Left lung (tissue), 10 donors: ENCODE data around the gene ARHGAP10. TPM values are rescaled to one million over a fixed set of nuclear protein-coding genes. Genes with fewer than 3 reads are reported as not detected.
"Not testable (repeated sequence)": the region's sequence is repeated elsewhere in the genome, so short reads cannot be mapped to it uniquely, and the experiment has no call there.

ENCODE experiments used
- ATAC-seq: fragments of 200-7000 bp; cut with Tn5 transposase; one replicate; pipeline ENCODE4 v1.9.1; 2020; ENCODE audit warnings: moderate library complexity
- DNase-seq, 4 donors: peaks; one replicate each; pipeline ENCODE4 v3.0.0-alpha.2; 2013 to 2020
- H3K27ac ChIP-seq, 2 donors: fragments of 200-600 bp; sonication (generic) in 1 of 2; one replicate each; pipeline versions ENCODE4 v1.5.0 to v1.8.0; 2020 to 2021
- H3K27me3 ChIP-seq, 2 donors: fragments of 200-600 bp; sonication (generic) in 1 of 2; one replicate each; pipeline versions ENCODE4 v1.5.0 to v1.8.0; 2020 to 2021
- H3K36me3 ChIP-seq, 2 donors: fragments of 200-600 bp; sonication (generic) in 1 of 2; one replicate each; pipeline versions ENCODE4 v1.5.0 to v1.8.0; 2020 to 2021
- H3K4me1 ChIP-seq, 2 donors: fragments of 200-600 bp; one replicate each; pipeline ENCODE4 v1.8.0; 2021
- H3K4me3 ChIP-seq, 2 donors: fragments of 200-600 bp; sonication (generic) in 1 of 2; one replicate each; pipeline versions ENCODE4 v1.5.0 to v1.8.0; 2020 to 2021; ENCODE audit warnings: mild to moderate bottlenecking in 1 of 2
- H3K9me3 ChIP-seq, 2 donors: fragments of 200-600 bp; sonication (generic) in 1 of 2; one replicate each; pipeline versions ENCODE4 v1.5.0 to v1.8.0; 2020 to 2021
- CTCF ChIP-seq, 2 donors: fragments of 200-600 bp; sonication (generic) in 1 of 2; IDR thresholded peaks; one replicate each; pipeline versions ENCODE4 v1.5.0 to v1.8.0; 2021; ENCODE audit warnings: antibody characterized with exemption in 2 of 2
- intact Hi-C, 2 donors: fragments of 100-400 bp; cut with DNase I; formaldehyde crosslinking; loops; one replicate each; pipeline versions ENCODE4 v1.11.2 to v1.14.2; 2022
- polyA plus RNA-seq, 6 donors: library from polyadenylated mRNA; unstranded; fragments of 120-200 nt; gene quantifications; one replicate each; pipeline ENCODE4 v1.2.1, GENCODE V29; 2013; ENCODE audit not compliant: insufficient read length in 6 of 6
- total RNA-seq, 2 donors: library from RNA; stranded (reverse); fragmentation: NEBNext Ultra II Directional; extraction: Animal tissue kit (Norgen Biotek cat#: 25700); gene quantifications; one replicate each; pipeline ENCODE4 v1.2.1, GENCODE V29; 2021
- donor health status: DM: no; HTN: yes; CAD: no.
- donor health status: DM: no; HTN: no; CAD: no.

ARHGAP10 gene
- total and polyA plus RNA-seq, 8 donors = 11.6 to 25.4 (median 14.2) TPM

GRCh38 chr4:147884536-147884935, 152.6 kb downstream of the ARHGAP10 start:
- Histone ChIP-seq H3K36me3 (peaks cover 0 to 5% of the 10 kb centered on the region in 2 donors), H3K4me3 (no peak overlapping the region), H3K9me3 (no peaks in the 10 kb centered on the region), H3K4me1 (no peaks in the 10 kb centered on the region), H3K27ac (no peak overlapping the region), H3K27me3 (no peaks in the 10 kb centered on the region)
- intact Hi-C loops = no loop called here
- TF ChIP-seq CTCF (IDR thresholded peaks at IDR 0.05) = no peak
- DNase-seq = no peak
- no peak for ATAC-seq

DNA sequence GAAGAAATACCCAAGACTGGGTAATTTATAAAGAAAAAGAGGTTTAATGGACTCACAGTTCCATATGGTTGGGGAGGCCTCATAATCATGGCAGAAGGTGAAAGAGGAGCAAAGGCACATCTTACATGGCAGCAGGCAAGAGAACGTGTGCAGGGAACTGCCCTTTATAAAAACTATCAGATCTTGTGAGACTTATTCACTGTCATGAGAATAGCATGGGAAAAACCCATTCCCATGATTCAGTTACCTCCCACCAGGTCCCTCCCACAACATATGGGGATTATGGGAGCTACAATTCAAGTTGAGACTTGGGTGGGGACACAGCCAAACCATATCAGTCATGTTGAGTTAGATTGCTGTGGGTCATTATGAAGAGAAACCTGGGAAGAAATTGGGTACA, 153.3 kb downstream of the ARHGAP10 start:
- DNase-seq, H3K9me3 ChIP-seq, H3K36me3 ChIP-seq, H3K4me1 ChIP-seq, intact Hi-C loops, H3K27ac ChIP-seq, ATAC-seq, H3K27me3 ChIP-seq, H3K4me3 ChIP-seq: not testable (repeated sequence)

DNA sequence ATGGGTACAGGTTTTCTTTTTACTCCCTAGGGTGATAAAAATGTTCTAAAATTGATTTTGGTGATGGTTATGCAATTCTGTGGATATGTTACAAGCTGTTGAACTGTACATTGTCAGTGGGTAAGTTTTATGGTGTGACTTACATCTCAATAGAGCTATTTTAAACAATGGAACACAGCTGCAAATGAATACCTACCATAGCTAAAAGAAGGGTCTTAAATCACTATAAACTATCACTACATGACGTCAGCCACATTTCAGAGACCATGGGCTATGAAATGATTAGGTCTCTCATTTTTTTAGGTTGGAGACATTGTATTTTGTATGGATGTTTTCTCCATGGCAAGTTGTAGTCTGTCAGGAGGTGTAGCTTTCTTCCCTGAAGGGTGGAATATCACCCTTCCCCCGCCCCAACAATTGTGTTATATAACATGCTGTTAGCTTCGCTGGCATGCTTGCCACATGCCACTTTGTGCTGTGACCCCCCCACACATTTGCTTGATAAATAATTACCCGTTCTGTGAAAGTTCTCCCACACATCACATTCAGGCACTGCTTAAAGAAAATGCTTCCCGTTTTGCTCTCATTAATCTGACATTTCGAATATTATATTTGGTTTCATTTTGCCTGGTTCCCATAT, 159.7 kb downstream of the ARHGAP10 start:
- Histone ChIP-seq H3K4me3 (no peak overlapping the region), H3K36me3 (peaks cover 0 to 1% of the 10 kb centered on the region in 2 donors), H3K27ac (no peak overlapping the region), H3K9me3 (peaks cover 4 to 24% of the 10 kb centered on the region in 2 donors), H3K4me1 (no peaks in the 10 kb centered on the region), H3K27me3 (no peaks in the 10 kb centered on the region)
- intact Hi-C loops = no loop called here
- no peak for TF ChIP-seq CTCF (IDR thresholded peaks at IDR 0.05)
- DNase-seq = no peak
- no peak for ATAC-seq

DNA sequence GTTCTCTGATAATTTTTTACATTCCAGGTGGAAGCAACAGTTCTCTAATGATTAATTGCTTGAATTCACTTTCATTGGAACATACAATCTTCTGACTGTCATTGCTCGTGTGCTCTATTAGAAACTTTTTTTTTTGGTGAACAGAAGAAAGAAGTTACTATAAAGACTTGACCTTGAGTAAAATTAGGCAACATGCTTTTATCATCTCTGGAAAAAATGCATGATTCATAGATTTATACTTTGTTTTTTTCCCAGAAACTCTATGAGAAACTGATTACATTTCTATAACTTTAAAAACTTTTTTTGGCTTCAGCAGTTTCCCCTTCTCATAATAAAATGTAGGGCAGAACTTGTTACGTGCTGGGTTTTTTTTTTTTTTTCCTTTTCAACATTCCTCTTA, 167.6 kb downstream of the ARHGAP10 start:
- DNase-seq (no peak), ATAC-seq (no peak)
- TF ChIP-seq CTCF (IDR thresholded peaks at IDR 0.05) = no peak
- peaks cover 2 to 21% of the 10 kb centered on the region in 2 donors for H3K9me3 ChIP-seq
- H3K4me1 ChIP-seq = no peaks in the 10 kb centered on the region
- H3K27ac ChIP-seq = no peak overlapping the region
- intact Hi-C loops = no loop called here
- H3K27me3 ChIP-seq = no peaks in the 10 kb centered on the region
- H3K4me3 ChIP-seq = no peak overlapping the region
- H3K36me3 ChIP-seq = peaks cover 0 to 3% of the 10 kb centered on the region in 2 donors

DNA sequence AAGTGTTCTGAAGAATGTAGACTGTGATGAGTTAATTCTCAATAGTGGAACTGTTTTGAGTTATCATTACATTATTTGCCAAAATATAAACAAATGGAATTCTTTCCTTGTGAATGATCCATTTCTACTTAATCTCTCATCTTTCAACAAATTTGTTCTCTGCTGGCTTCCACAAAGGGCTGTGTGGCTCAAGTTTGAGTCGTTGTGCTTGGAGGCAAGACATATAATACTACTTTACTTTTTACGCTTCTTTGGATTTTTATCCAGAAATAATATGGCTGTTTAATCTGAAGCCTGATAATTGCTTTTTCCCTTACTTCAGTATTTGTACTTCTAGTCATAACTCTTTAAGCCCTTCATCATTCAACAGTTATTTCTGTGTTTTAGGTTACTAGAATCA, 169.5 kb downstream of the ARHGAP10 start:
- H3K4me1 ChIP-seq = no peaks in the 10 kb centered on the region
- H3K27ac ChIP-seq = no peak overlapping the region
- TF ChIP-seq CTCF (IDR thresholded peaks at IDR 0.05) = no peak
- H3K36me3 ChIP-seq = peaks cover 0 to 3% of the 10 kb centered on the region in 2 donors
- intact Hi-C loops = no loop called here
- DNase-seq (no peak), ATAC-seq (no peak)
- H3K4me3 ChIP-seq = no peak overlapping the region
- no peaks in the 10 kb centered on the region for H3K27me3 ChIP-seq
- H3K9me3 ChIP-seq = peaks cover 0 to 10% of the 10 kb centered on the region in 2 donors

- intact Hi-C loops = no loop called here
- H3K36me3 ChIP-seq = peaks cover 0 to 3% of the 10 kb centered on the region in 2 donors
- H3K9me3 ChIP-seq = peaks cover 0 to 10% of the 10 kb centered on the region in 2 donors
- no peaks in the 10 kb centered on the region for H3K4me1 ChIP-seq
- H3K27ac ChIP-seq = no peak overlapping the region
- no peak for ATAC-seq
- H3K4me3 ChIP-seq = no peak overlapping the region
- no peak for DNase-seq
- no peaks in the 10 kb centered on the region for H3K27me3 ChIP-seq
- TF ChIP-seq CTCF (IDR thresholded peaks at IDR 0.05) = no peak
Observed at GRCh38 chr4:147901916-147902315, 170.0 kb downstream of the ARHGAP10 start.
